SK-N-SH treated with all-trans-retinoic acid at 6 μM for 48 hours (cell line): ENCODE measurements around the gene ABHD11.

ENCODE experiments used
- ATAC-seq: fragments of 200-7000 bp; cut with Tn5 transposase; 3 replicates; pipeline ENCODE4 v1.9.1; 2020; ENCODE audit warnings: mild to moderate bottlenecking, moderate library complexity
- ARNTL ChIP-seq: fragments of 450-650 bp; formaldehyde crosslinking; IDR thresholded peaks from 2 replicates; pipeline ENCODE4 v1.5.0; 2020; ENCODE audit warnings: low read depth, mild to moderate bottlenecking, moderate library complexity, borderline replicate concordance
- BACH2 ChIP-seq: fragments of 250-450 bp; sonication (Bioruptor Pico); IDR thresholded peaks from 2 replicates; pipeline ENCODE4 v1.9.0; 2021; ENCODE audit warnings: mild to moderate bottlenecking, borderline replicate concordance
- CREB5 ChIP-seq: fragments of 250-450 bp; sonication (Bioruptor Pico); IDR thresholded peaks from 2 replicates; pipeline ENCODE4 v1.5.1; 2020; ENCODE audit warnings: low read depth, mild to moderate bottlenecking, moderate library complexity
- ESRRG ChIP-seq: fragments of 250-450 bp; sonication (Bioruptor Pico); IDR thresholded peaks from 2 replicates; pipeline ENCODE4 v1.6.1; 2021; ENCODE audit warnings: mild to moderate bottlenecking
- GLIS3 ChIP-seq: fragments of 250-450 bp; sonication (Bioruptor Pico); IDR thresholded peaks from 2 replicates; pipeline ENCODE4 v1.5.0; 2020; ENCODE audit warnings: mild to moderate bottlenecking, moderate library complexity
- ISL1 ChIP-seq: fragments of 250-450 bp; sonication (Bioruptor Pico); IDR thresholded peaks from 2 replicates; pipeline ENCODE4 v2.1.2; 2022; ENCODE audit warnings: mild to moderate bottlenecking, moderate library complexity
- OSR1 ChIP-seq: fragments of 250-450 bp; sonication (Bioruptor Pico); IDR thresholded peaks from 2 replicates; pipeline ENCODE4 v1.8.0; 2022; ENCODE audit warnings: moderate library complexity, mild to moderate bottlenecking, inconsistent platforms
- POU6F1 ChIP-seq: fragments of 250-450 bp; sonication (Bioruptor Pico); IDR thresholded peaks from 2 replicates; pipeline ENCODE4 v1.8.0; 2021; ENCODE audit warnings: low read depth, mild to moderate bottlenecking, moderate library complexity, borderline replicate concordance
- RARB ChIP-seq: fragments of 250-450 bp; sonication (Bioruptor Pico); IDR thresholded peaks from 2 replicates; pipeline ENCODE4 v1.8.0; 2021; ENCODE audit warnings: mild to moderate bottlenecking, moderate library complexity
- SNAI2 ChIP-seq: fragments of 250-450 bp; sonication (Bioruptor Pico); IDR thresholded peaks from 2 replicates; pipeline ENCODE4 v1.5.0; 2020; ENCODE audit warnings: mild to moderate bottlenecking, moderate library complexity
- TOX ChIP-seq: fragments of 250-450 bp; sonication (Bioruptor Pico); IDR thresholded peaks from 2 replicates; pipeline ENCODE4 v1.8.0; 2021; ENCODE audit warnings: mild to moderate bottlenecking, moderate library complexity, borderline replicate concordance
- TSHZ2 ChIP-seq: fragments of 250-450 bp; sonication (Bioruptor Pico); IDR thresholded peaks from 2 replicates; pipeline ENCODE4 v1.5.0; 2020; ENCODE audit warnings: mild to moderate bottlenecking, moderate library complexity
- ZC3H10 ChIP-seq: fragments of 250-450 bp; sonication (Bioruptor Pico); IDR thresholded peaks from 2 replicates; pipeline ENCODE4 v1.5.1; 2021; ENCODE audit warnings: mild to moderate bottlenecking, moderate library complexity
- ZFP3 ChIP-seq: fragments of 250-450 bp; sonication (Bioruptor Pico); IDR thresholded peaks from 2 replicates; pipeline ENCODE4 v1.5.0; 2020; ENCODE audit warnings: mild to moderate bottlenecking, moderate library complexity
- ZNF70 ChIP-seq: fragments of 450-650 bp; formaldehyde crosslinking; IDR thresholded peaks from 2 replicates; pipeline ENCODE4 v1.5.0; 2020; ENCODE audit warnings: mild to moderate bottlenecking, moderate library complexity
- TF ChIP-seq, protein P1 (sequence below): fragments of 250-450 bp; sonication (Bioruptor Pico); IDR thresholded peaks from 2 replicates; pipeline ENCODE4 v1.5.1; 2021; ENCODE audit warnings: mild to moderate bottlenecking, moderate library complexity
- TF ChIP-seq, protein P2 (sequence below): fragments of 250-450 bp; sonication (Bioruptor Pico); IDR thresholded peaks from 2 replicates; pipeline ENCODE4 v1.8.0; 2020; ENCODE audit warnings: mild to moderate bottlenecking, moderate library complexity, borderline replicate concordance

Gene ABHD11

DNA sequence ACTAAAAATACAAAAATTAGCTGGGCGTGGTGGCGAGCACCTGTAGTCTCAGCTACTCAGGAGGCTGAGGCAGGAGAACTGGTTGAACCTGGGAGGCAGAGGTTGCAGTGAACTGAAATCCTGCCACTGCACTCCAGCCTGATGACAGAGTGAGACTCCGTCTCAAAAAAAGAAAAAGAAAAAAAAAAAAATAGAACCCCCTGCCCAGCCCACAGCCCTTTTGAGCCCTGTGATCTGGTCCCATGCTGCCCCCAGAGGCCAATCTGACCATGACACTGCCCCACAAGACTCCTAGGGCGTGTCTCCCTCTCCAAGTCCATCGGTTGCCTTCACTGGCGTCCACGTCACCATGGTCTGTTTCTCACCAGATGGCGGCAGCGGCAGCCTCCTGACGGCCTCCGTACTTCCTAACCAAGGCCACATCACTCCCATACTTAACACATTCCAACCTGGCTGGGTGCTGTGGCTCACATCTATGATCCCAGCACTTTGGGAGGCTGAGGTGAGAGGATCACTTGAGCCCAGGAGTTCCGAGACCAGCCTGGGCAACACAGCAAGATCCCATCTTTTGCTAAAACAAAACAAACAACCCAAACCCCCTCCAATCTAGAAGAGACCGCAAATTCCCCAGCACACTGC is 37.1 kb downstream of the ABHD11 start (continued):
- TF ChIP-seq, protein P1, sequence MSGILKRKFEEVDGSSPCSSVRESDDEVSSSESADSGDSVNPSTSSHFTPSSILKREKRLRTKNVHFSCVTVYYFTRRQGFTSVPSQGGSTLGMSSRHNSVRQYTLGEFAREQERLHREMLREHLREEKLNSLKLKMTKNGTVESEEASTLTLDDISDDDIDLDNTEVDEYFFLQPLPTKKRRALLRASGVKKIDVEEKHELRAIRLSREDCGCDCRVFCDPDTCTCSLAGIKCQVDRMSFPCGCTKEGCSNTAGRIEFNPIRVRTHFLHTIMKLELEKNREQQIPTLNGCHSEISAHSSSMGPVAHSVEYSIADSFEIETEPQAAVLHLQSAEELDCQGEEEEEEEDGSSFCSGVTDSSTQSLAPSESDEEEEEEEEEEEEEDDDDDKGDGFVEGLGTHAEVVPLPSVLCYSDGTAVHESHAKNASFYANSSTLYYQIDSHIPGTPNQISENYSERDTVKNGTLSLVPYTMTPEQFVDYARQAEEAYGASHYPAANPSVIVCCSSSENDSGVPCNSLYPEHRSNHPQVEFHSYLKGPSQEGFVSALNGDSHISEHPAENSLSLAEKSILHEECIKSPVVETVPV (CRISPR knock-in tag), result no peak
- TF ChIP-seq RARB (CRISPR knock-in tag), result no peak
- no peak for TF ChIP-seq ZC3H10 (CRISPR knock-in tag)
- TF ChIP-seq ISL1 (CRISPR knock-in tag), result no peak
- TF ChIP-seq TOX (CRISPR knock-in tag), result no peak
- TF ChIP-seq ARNTL (CRISPR knock-in tag), result no peak

DNA sequence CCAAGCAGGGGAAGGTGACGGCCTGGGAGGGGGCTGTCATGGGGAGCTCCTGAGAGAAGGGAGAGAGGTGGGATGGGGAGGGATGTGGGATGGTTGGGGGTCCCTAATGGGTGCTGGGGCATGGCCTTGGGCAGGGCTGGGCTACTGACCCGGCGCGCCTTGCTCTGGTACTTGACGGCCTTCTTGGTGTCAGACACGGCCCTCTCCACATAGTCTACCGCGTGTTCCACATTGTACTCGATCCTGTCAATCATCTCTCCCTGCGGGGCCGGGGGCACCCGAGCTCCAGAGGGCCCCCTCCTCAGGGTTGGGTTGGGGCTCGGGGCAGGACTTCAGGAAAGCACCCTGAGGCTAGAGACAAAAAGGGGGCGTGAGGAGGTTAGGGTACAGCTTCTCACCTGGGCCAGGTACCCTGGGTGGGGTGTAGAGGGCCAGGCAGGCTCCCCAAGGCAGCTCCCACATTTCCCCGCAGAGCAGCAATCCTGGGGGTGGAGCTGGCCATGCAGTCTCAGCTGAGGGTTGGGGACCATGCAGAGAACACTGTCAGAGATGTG is 37.9 kb downstream of the ABHD11 start:
- ATAC-seq, result no peak
- TF ChIP-seq ZNF70 (CRISPR knock-in tag) (no peak), SNAI2 (CRISPR knock-in tag) (no peak)

DNA sequence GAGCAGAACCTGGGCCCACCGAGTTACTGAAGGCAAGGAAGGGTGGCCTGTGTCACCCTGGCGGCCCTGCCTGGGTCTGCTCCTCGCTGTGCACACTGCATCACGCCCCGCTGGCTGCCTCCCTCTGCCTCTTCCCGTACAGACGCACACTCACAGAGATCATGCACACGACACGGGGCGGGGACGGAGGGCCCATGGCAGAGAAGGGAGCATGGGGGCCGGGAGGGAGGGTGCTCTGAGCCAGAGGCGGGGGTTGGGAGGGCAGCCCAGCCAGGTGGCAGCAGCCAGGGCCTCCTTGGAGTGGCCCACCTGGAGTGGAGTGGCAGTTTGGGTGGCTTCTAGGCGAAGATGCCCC is 38.6 kb downstream of the ABHD11 start:
- TF ChIP-seq ARNTL (CRISPR knock-in tag), result no peak
- no peak for TF ChIP-seq ZNF70 (CRISPR knock-in tag)
- no peak for TF ChIP-seq POU6F1
- TF ChIP-seq ESRRG (CRISPR knock-in tag), result no peak
- TF ChIP-seq ZFP3 (CRISPR knock-in tag), result no peak
- TF ChIP-seq GLIS3 (CRISPR knock-in tag), result no peak
- TF ChIP-seq, protein P2, sequence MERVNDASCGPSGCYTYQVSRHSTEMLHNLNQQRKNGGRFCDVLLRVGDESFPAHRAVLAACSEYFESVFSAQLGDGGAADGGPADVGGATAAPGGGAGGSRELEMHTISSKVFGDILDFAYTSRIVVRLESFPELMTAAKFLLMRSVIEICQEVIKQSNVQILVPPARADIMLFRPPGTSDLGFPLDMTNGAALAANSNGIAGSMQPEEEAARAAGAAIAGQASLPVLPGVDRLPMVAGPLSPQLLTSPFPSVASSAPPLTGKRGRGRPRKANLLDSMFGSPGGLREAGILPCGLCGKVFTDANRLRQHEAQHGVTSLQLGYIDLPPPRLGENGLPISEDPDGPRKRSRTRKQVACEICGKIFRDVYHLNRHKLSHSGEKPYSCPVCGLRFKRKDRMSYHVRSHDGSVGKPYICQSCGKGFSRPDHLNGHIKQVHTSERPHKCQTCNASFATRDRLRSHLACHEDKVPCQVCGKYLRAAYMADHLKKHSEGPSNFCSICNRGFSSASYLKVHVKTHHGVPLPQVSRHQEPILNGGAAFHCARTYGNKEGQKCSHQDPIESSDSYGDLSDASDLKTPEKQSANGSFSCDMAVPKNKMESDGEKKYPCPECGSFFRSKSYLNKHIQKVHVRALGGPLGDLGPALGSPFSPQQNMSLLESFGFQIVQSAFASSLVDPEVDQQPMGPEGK, result no peak
- TF ChIP-seq, protein P1 (CRISPR knock-in tag), result no peak
- no peak for ATAC-seq

DNA sequence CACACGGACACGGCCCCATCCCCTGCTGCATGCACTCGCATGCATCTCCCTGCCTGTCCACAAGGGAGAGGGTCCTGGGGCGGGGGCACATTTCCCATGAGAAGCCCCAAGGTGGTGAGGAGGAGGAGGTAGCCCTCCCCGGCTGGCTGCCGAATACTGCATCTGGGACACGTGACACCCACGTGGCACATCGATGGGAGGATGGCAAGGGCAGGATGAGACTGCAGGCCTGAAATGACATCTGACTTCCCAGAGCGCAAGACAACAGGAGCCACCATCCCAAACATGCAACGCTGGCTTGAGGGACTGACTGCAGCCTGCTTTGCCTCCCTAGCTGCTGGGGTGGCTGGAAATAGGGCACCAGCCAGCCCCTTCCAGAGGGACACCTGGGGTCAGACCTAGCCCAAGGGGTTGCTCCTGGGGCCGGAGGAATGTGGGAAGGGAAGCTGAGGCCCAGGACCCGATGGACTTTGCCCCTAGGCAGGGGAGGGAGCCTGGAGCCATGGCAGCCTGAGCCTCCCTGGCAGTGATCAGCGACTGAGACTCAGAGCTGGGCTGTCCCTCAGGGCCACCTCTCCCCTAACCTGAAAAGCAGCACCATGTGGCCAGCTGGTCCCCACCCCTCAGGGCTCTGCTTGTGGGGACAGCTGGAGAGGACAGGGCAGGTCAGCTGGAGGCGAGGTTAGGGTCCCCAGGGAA is 39.1 kb downstream of the ABHD11 start:
- no peak for ATAC-seq
- TF ChIP-seq POU6F1 (no peak), TSHZ2 (CRISPR knock-in tag) (no peak), RARB (CRISPR knock-in tag) (no peak), CREB5 (no peak), BACH2 (CRISPR knock-in tag) (no peak), ZNF70 (CRISPR knock-in tag) (no peak), OSR1 (CRISPR knock-in tag) (no peak)
- TF ChIP-seq, protein P1 (CRISPR knock-in tag), result no peak
- TF ChIP-seq, protein P2, result no peak
